Mesenchymal stem cell (in vitro differentiated cells and primary cell): ENCODE measurements around the gene BOLA1.
"Not testable (repeated sequence)": the region's sequence is repeated elsewhere in the genome, so short reads cannot be mapped to it uniquely, and the experiment has no call there.

Experiments
- DNase-seq: peaks from one replicate; pipeline ENCODE4 v3.0.0-alpha.2; 2013
- H2AFZ ChIP-seq: one replicate; pipeline ENCODE4 v1.6.1; 2013; ENCODE audit warnings: low read depth, mild to moderate bottlenecking, control low read depth, inconsistent platforms, low read length, moderate library complexity
- H2AK5ac ChIP-seq: 2 replicates; pipeline ENCODE4 v1.6.1; 2013; ENCODE audit warnings: low read length, moderate library complexity, mild to moderate bottlenecking, inconsistent platforms; ENCODE audit not compliant: severe bottlenecking
- H2BK120ac ChIP-seq: one replicate; pipeline ENCODE4 v1.6.1; 2013; ENCODE audit warnings: low read depth, mild to moderate bottlenecking, inconsistent platforms, low read length, moderate library complexity
- H2BK12ac ChIP-seq, 2 experiments: one replicate each; pipeline ENCODE4 v1.6.1; 2013; ENCODE audit warnings: inconsistent platforms in 2 of 2, low read length in 2 of 2, mild to moderate bottlenecking in 2 of 2, moderate library complexity in 2 of 2, control low read depth in 1 of 2
- H2BK15ac ChIP-seq: one replicate; pipeline ENCODE4 v1.6.1; 2013; ENCODE audit warnings: mild to moderate bottlenecking, low read depth, inconsistent platforms; ENCODE audit not compliant: poor library complexity, severe bottlenecking
- H2BK5ac ChIP-seq: 2 replicates; pipeline ENCODE4 v1.6.1; 2013; ENCODE audit warnings: low read depth, mild to moderate bottlenecking, low read length, control low read depth, inconsistent platforms; ENCODE audit not compliant: poor library complexity, severe bottlenecking
- H3K14ac ChIP-seq, 2 experiments: one replicate each; pipeline ENCODE4 v1.6.1; 2013; ENCODE audit warnings: inconsistent platforms in 2 of 2, low read length in 2 of 2, control low read depth in 1 of 2, mild to moderate bottlenecking in 1 of 2, moderate library complexity in 1 of 2
- H3K18ac ChIP-seq, 2 experiments: one replicate each; pipeline ENCODE4 v1.6.1; 2013; ENCODE audit warnings: inconsistent platforms in 2 of 2, low read length in 2 of 2, control low read depth in 1 of 2, low read depth in 1 of 2, mild to moderate bottlenecking in 1 of 2
- H3K23ac ChIP-seq, 2 experiments: one replicate each; pipeline ENCODE4 v1.6.1; 2013; ENCODE audit warnings: inconsistent platforms in 2 of 2, low read length in 2 of 2, mild to moderate bottlenecking in 2 of 2, moderate library complexity in 2 of 2, control low read depth in 1 of 2
- H3K27ac ChIP-seq: 2 replicates; pipeline ENCODE4 v1.5.1; 2013; ENCODE audit warnings: mild to moderate bottlenecking, moderate library complexity, low read length, control low read depth, inconsistent platforms; ENCODE audit not compliant: poor library complexity, severe bottlenecking
- H3K27me3 ChIP-seq, 2 experiments: 2 replicates each; pipeline versions ENCODE4 v1.6.1 to v1.7.0; 2013; ENCODE audit warnings: low read length in 2 of 2, mild to moderate bottlenecking in 2 of 2, moderate library complexity in 2 of 2, control low read depth in 1 of 2, inconsistent platforms in 1 of 2; ENCODE audit not compliant: control insufficient read depth in 1 of 2, insufficient read depth in 1 of 2
- H3K36me3 ChIP-seq, 2 experiments: 2 replicates each; pipeline versions ENCODE4 v1.6.1 to v1.7.0; 2013; ENCODE audit warnings: low read length in 2 of 2, control low read depth in 1 of 2, inconsistent platforms in 1 of 2, low read depth in 1 of 2, mild to moderate bottlenecking in 1 of 2; ENCODE audit not compliant: insufficient read depth in 2 of 2, control insufficient read depth in 1 of 2
- H3K4ac ChIP-seq, 2 experiments: one replicate each; pipeline ENCODE4 v1.6.1; 2013; ENCODE audit warnings: inconsistent platforms in 2 of 2, low read length in 2 of 2, mild to moderate bottlenecking in 2 of 2, moderate library complexity in 2 of 2, control low read depth in 1 of 2, low read depth in 1 of 2
- H3K4me1 ChIP-seq: 2 replicates; pipeline ENCODE4 v1.6.1; 2013; ENCODE audit warnings: low read depth, low read length, control low read depth; ENCODE audit not compliant: control insufficient read depth, insufficient read depth
- H3K4me2 ChIP-seq: 2 replicates; pipeline ENCODE4 v1.6.1; 2013; ENCODE audit warnings: low read length, mild to moderate bottlenecking, inconsistent platforms; ENCODE audit not compliant: poor library complexity, severe bottlenecking
- H3K4me3 ChIP-seq, 2 experiments: 2 replicates each; pipeline versions ENCODE4 v1.5.1 to v1.7.0; 2013; ENCODE audit warnings: low read length in 2 of 2, mild to moderate bottlenecking in 2 of 2, control low read depth in 1 of 2, low read depth in 1 of 2; ENCODE audit not compliant: insufficient read depth in 1 of 2
- H3K79me1 ChIP-seq: replicated peaks from 2 replicates; pipeline ENCODE4 v1.6.1; 2013; ENCODE audit warnings: mild to moderate bottlenecking, control low read depth, low read length, inconsistent platforms; ENCODE audit not compliant: poor library complexity, severe bottlenecking
- H3K9ac ChIP-seq: 2 replicates; pipeline ENCODE4 v1.7.0; 2013; ENCODE audit warnings: mild to moderate bottlenecking, low read length, moderate library complexity
- H3K9me3 ChIP-seq: 2 replicates; pipeline ENCODE4 v1.7.0; 2013; ENCODE audit warnings: mild to moderate bottlenecking, low read length; ENCODE audit not compliant: control insufficient read depth
- H4K8ac ChIP-seq: one replicate; pipeline ENCODE4 v1.6.1; 2013; ENCODE audit warnings: inconsistent platforms, mild to moderate bottlenecking, low read length, moderate library complexity
- H4K91ac ChIP-seq: one replicate; pipeline ENCODE4 v1.6.1; 2013; ENCODE audit warnings: mild to moderate bottlenecking, low read length, inconsistent platforms
- WGBS: methylation state at CpG from one replicate; pipeline ENCODE4 v1.1.7; 2013; ENCODE audit warnings: mixed read lengths; 5-methylcytosine and 5-hydroxymethylcytosine counted together

BOLA1 gene

GRCh38 chr1:149861497-149862054 lies 37.8 kb upstream of the BOLA1 start:
- H3K14ac ChIP-seq, H2BK120ac ChIP-seq, H2BK5ac ChIP-seq, H3K23ac ChIP-seq, H3K9me3 ChIP-seq, H3K18ac ChIP-seq, H2BK15ac ChIP-seq, H2AK5ac ChIP-seq, H3K79me1 ChIP-seq, H3K27ac ChIP-seq, H4K8ac ChIP-seq, DNase-seq, H2BK12ac ChIP-seq, H3K9ac ChIP-seq, H3K4me3 ChIP-seq, H3K27me3 ChIP-seq, H3K36me3 ChIP-seq, H2AFZ ChIP-seq, H3K4me2 ChIP-seq, H3K4ac ChIP-seq, H3K4me1 ChIP-seq, H4K91ac ChIP-seq: not testable (repeated sequence)
- WGBS, result no CpG with 5 or more reads among the region's 32 CpGs

GRCh38 chr1:149866887-149867286 lies 32.5 kb upstream of the BOLA1 start:
- not testable (repeated sequence) for H3K36me3 ChIP-seq, H4K8ac ChIP-seq, H3K79me1 ChIP-seq, H2AFZ ChIP-seq, DNase-seq, H2BK5ac ChIP-seq, H3K4me3 ChIP-seq, H3K9ac ChIP-seq, H3K9me3 ChIP-seq, H3K27me3 ChIP-seq, H2BK12ac ChIP-seq, H2BK120ac ChIP-seq, H3K27ac ChIP-seq, H3K4me1 ChIP-seq, H2AK5ac ChIP-seq, H3K4ac ChIP-seq, H3K4me2 ChIP-seq, H3K18ac ChIP-seq, H3K14ac ChIP-seq, H4K91ac ChIP-seq, H3K23ac ChIP-seq, H2BK15ac ChIP-seq
- WGBS, result no CpG with 5 or more reads among the region's 2 CpGs

- H2BK12ac ChIP-seq, H4K91ac ChIP-seq, H3K14ac ChIP-seq, H2AFZ ChIP-seq, H3K18ac ChIP-seq, H2BK15ac ChIP-seq, H3K4me2 ChIP-seq, H2AK5ac ChIP-seq, H3K9me3 ChIP-seq, DNase-seq, H3K36me3 ChIP-seq, H3K9ac ChIP-seq, H3K4me1 ChIP-seq, H3K4ac ChIP-seq, H3K79me1 ChIP-seq, H4K8ac ChIP-seq, H3K4me3 ChIP-seq, H3K27me3 ChIP-seq, H2BK120ac ChIP-seq, H3K27ac ChIP-seq, H3K23ac ChIP-seq, H2BK5ac ChIP-seq: not testable (repeated sequence)
- WGBS, result no CpG with 5 or more reads among the region's 4 CpGs
These were observed 26.3 kb upstream of the BOLA1 start for GRCh38 chr1:149873060-149873459.

DNA sequence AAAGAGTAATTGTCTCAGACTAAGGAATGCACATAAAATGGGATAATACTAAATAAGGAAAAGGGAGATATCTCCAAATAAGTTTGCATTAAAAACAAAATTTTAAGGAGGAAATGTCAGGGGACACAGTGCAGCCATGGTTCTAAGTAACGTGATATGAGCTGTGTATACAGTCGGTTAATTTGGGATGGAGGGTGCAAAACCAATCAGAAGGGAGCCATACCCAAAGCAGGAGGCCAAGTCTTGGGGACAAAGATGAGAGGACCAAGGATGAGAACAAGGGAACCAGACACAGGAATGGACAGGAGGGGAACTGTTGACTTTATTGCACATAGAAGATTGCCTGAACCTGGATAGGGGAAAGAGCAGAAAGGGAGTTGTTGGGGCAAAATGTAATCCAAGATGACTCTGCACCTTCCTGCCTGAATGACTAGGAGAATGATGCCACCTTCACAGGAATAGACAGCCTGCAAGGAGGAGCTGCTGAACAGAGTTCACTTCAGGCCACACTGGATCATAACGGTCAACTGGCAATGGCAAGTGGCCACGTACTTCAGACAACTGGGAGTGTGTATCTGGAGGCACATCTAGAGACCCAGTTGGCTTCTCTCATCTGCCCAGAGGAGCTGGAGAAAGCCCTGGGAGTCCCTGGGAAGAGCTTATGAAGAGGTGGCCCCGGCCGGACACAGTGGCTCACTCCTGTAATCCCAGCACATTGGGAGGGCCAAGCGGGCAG lies 22.0 kb upstream of the BOLA1 start:
- no peaks in the 10 kb centered on the region for H3K9me3 ChIP-seq
- H3K14ac ChIP-seq, result no peak overlapping the region

More for the DNA sequence above, 22.0 kb upstream of the BOLA1 start:
- no peak overlapping the region for H2BK5ac ChIP-seq
- no peak overlapping the region for H3K18ac ChIP-seq
- H3K23ac ChIP-seq, result no peak overlapping the region
- H3K4me1 ChIP-seq, result no peaks in the 10 kb centered on the region
- H3K36me3 ChIP-seq, result no peaks in the 10 kb centered on the region
- no peak overlapping the region for H3K4ac ChIP-seq
- WGBS, result 97% methylated on average over 7 of the region's 7 CpGs
- no peak overlapping the region for H2BK12ac ChIP-seq
- H3K4me3 ChIP-seq, result no peak overlapping the region
- H2AFZ ChIP-seq, result no peak overlapping the region
- H3K27ac ChIP-seq, result no peak overlapping the region
- H3K9ac ChIP-seq, result no peak overlapping the region
- no peaks in the 10 kb centered on the region for H3K27me3 ChIP-seq
- peaks cover 2% of the 10 kb centered on the region for H3K79me1 ChIP-seq
- no peak for DNase-seq
- no peak overlapping the region for H3K4me2 ChIP-seq
- no peak overlapping the region for H4K8ac ChIP-seq
- H2AK5ac ChIP-seq, result no peak overlapping the region
- H2BK120ac ChIP-seq, result no peak overlapping the region
- H2BK15ac ChIP-seq, result no peak overlapping the region
- peak overlapping the region; percentile 68 for H4K91ac ChIP-seq
